ENCODE data around the gene WDR88. TPM values are rescaled to one million over a fixed set of nuclear protein-coding genes. Genes with fewer than 3 reads are reported as not detected.

The WDR88 gene
- total RNA-seq, 2 experiments from 2014 or later = 0.38 TPM; not detected in 1

DNA sequence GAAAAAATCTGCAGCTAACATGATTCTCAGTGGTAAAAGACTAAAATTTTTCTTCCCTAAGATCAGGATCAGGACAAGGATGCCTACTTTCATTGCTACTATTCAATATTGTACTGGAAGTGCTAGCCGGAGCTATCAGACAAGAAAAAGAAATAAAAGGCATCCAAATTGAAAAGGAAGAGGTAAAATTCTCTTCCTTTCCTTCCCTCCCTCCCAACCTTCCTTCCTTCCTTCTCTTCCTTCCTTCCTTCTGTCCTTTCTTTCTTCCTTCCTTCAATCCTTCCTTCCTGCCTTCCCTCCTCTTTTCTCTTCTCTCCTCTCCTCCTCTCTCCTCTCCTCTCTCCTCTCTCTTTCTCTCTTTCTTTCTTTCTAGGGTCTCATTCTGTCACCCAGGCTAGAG is 35.5 kb downstream of the WDR88 start:
- ChIA-PET CTCF (ENCODE audit: unreplicated experiment) (no interaction called here), POLR2A (interaction anchor here (0.7 kb wide), 1 partner anchor 9 kb away, joined by 3 read pairs; no protein-coding TSS in a partner anchor)
- TF ChIP-seq, protein P1, sequence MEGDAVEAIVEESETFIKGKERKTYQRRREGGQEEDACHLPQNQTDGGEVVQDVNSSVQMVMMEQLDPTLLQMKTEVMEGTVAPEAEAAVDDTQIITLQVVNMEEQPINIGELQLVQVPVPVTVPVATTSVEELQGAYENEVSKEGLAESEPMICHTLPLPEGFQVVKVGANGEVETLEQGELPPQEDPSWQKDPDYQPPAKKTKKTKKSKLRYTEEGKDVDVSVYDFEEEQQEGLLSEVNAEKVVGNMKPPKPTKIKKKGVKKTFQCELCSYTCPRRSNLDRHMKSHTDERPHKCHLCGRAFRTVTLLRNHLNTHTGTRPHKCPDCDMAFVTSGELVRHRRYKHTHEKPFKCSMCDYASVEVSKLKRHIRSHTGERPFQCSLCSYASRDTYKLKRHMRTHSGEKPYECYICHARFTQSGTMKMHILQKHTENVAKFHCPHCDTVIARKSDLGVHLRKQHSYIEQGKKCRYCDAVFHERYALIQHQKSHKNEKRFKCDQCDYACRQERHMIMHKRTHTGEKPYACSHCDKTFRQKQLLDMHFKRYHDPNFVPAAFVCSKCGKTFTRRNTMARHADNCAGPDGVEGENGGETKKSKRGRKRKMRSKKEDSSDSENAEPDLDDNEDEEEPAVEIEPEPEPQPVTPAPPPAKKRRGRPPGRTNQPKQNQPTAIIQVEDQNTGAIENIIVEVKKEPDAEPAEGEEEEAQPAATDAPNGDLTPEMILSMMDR (conservative IDR thresholded peaks at IDR 0.05; ENCODE audit: low read length) = no peak
- TF ChIP-seq EZH2phosphoT487 (IDR thresholded peaks at IDR 0.05; ENCODE audit: borderline replicate concordance, low read depth, low read length) = no peak
- Histone ChIP-seq H3K4me2 (ENCODE audit: low read length) (no peak overlapping the region), H3K4me1 (ENCODE audit: insufficient read depth, low read length, poor library complexity, severe bottlenecking) (no peaks in the 10 kb centered on the region), H2AFZ (ENCODE audit: low read length) (no peak overlapping the region), H3K79me2 (ENCODE audit: insufficient read depth, low read depth, low read length) (no peaks in the 10 kb centered on the region), H3K36me3 (ENCODE audit: insufficient read depth, low read length) (no peaks in the 10 kb centered on the region), H3K27ac (ENCODE audit: low read depth, low read length, poor library complexity, severe bottlenecking) (no peak overlapping the region), H3K4me3 (ENCODE audit: low read depth, low read length, poor library complexity, severe bottlenecking) (no peak overlapping the region), H3K9me2 (ENCODE audit: insufficient read depth, low read length) (no peaks in the 10 kb centered on the region), H4K20me1 (ENCODE audit: insufficient read depth, low read length) (no peaks in the 10 kb centered on the region), H3K9me3 (ENCODE audit: low read length) (peaks cover 8% of the 10 kb centered on the region; the same call in 1 of the 2 replicates)
- intact Hi-C loops (cut with micrococcal nuclease; ENCODE audit: unreplicated experiment) = no loop called here
- DNase-seq (ENCODE audit: low spot score) = no peak
- no TSS peak for BruUV-seq (replicated peaks)

DNA sequence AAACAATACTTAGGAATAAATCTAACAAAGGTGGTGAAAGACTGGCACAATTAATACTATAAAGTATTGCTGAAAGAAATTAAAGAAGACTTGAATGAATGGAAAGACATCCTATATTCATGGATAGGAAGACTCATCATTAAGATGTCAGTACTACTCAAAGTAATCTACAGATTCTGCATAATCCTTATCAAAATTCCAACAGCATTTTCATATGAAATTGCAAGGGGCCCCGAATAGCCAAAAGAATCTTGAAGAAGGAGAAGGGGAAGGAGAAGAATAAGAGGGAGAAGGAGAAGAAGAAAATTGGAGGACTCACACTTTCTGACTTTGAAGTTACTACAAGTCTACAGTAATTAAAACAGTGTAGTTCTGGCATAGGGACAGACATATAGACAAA is 36.6 kb downstream of the WDR88 start:
- ChIA-PET POLR2A (no interaction called here), CTCF (ENCODE audit: unreplicated experiment) (no interaction called here)
- H3K9me2 ChIP-seq (ENCODE audit: insufficient read depth, low read length) = no peaks in the 10 kb centered on the region
- H3K4me3 ChIP-seq (ENCODE audit: low read depth, low read length, poor library complexity, severe bottlenecking) = no peak overlapping the region
- H3K4me1 ChIP-seq (ENCODE audit: insufficient read depth, low read length, poor library complexity, severe bottlenecking) = no peaks in the 10 kb centered on the region
- TF ChIP-seq, protein P1 (conservative IDR thresholded peaks at IDR 0.05; ENCODE audit: low read length) = no peak
- TF ChIP-seq EZH2phosphoT487 (IDR thresholded peaks at IDR 0.05; ENCODE audit: borderline replicate concordance, low read depth, low read length) = no peak
- no peak overlapping the region for H3K4me2 ChIP-seq (ENCODE audit: low read length)
- no peaks in the 10 kb centered on the region for H3K79me2 ChIP-seq (ENCODE audit: insufficient read depth, low read depth, low read length)
- H3K36me3 ChIP-seq (ENCODE audit: insufficient read depth, low read length) = no peaks in the 10 kb centered on the region
- peaks cover 8% of the 10 kb centered on the region; the same call in 1 of the 2 replicates for H3K9me3 ChIP-seq (ENCODE audit: low read length)
- no peaks in the 10 kb centered on the region for H4K20me1 ChIP-seq (ENCODE audit: insufficient read depth, low read length)
- no peak for DNase-seq (ENCODE audit: low spot score)
- no TSS peak for BruUV-seq (replicated peaks)
- intact Hi-C loops (cut with micrococcal nuclease; ENCODE audit: unreplicated experiment) = no loop called here
- no peak overlapping the region for H3K27ac ChIP-seq (ENCODE audit: low read depth, low read length, poor library complexity, severe bottlenecking)
- H2AFZ ChIP-seq (ENCODE audit: low read length) = no peak overlapping the region

DNA sequence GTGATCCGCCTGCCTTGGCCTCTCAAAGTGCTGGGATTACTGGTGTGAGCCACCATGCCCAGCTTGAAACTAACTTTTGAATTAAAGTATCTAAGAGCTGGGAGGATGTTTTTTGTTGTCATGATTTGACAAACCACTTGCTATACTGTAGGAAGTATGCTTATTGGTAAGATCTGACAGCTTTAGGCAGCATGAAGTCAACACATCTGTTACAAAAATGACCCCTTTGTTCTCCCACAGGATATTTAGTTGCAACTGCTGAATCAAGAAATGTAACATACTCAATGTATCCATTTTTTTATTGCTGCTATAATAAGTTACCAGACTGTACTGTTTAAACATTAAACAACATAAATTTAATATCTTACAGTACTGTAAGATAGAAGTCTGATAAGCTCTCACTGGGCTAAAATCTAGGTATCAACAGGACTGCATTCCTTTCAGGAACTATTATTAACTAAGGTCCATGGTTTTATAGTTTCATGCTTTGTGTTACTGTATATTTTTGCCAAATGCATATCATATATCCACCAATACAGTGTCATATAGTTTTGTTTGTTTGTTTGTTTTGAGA is 39.4 kb downstream of the WDR88 start:
- peaks cover 9% of the 10 kb centered on the region for H3K4me1 ChIP-seq (ENCODE audit: insufficient read depth, low read length, poor library complexity, severe bottlenecking)
- H4K20me1 ChIP-seq (ENCODE audit: insufficient read depth, low read length) = no peaks in the 10 kb centered on the region
- no peak overlapping the region for H3K4me3 ChIP-seq (ENCODE audit: low read depth, low read length, poor library complexity, severe bottlenecking)
- no peak for TF ChIP-seq EZH2phosphoT487 (IDR thresholded peaks at IDR 0.05; ENCODE audit: borderline replicate concordance, low read depth, low read length)
- TF ChIP-seq, protein P1 (conservative IDR thresholded peaks at IDR 0.05; ENCODE audit: low read length) = no peak
- H3K4me2 ChIP-seq (ENCODE audit: low read length) = no peak overlapping the region
- peaks cover 8% of the 10 kb centered on the region; the same call in 1 of the 2 replicates for H3K9me3 ChIP-seq (ENCODE audit: low read length)
- H3K36me3 ChIP-seq (ENCODE audit: insufficient read depth, low read length) = no peaks in the 10 kb centered on the region
- peaks cover 8% of the 10 kb centered on the region; the same call in 1 of the 2 replicates for H3K79me2 ChIP-seq (ENCODE audit: insufficient read depth, low read depth, low read length)
- no peak overlapping the region for H3K27ac ChIP-seq (ENCODE audit: low read depth, low read length, poor library complexity, severe bottlenecking)
- intact Hi-C loops (cut with micrococcal nuclease; ENCODE audit: unreplicated experiment) = loop anchor here (10.0 kb wide), 1 partner anchor 497 kb away; the partner anchor contains the start of genes ANKRD27 and RGS9BP
- no peaks in the 10 kb centered on the region for H3K9me2 ChIP-seq (ENCODE audit: insufficient read depth, low read length)
- no TSS peak for BruUV-seq (replicated peaks)
- H2AFZ ChIP-seq (ENCODE audit: low read length) = no peak overlapping the region
- CTCF ChIA-PET (ENCODE audit: unreplicated experiment) = no interaction called here
- POLR2A ChIA-PET = no interaction called here
- DNase-seq (ENCODE audit: low spot score) = no peak

All from OCI-LY7 (cell line).